Caki2 (cell line): ENCODE results near the gene VWA3A. TPM values are rescaled to one million over a fixed set of nuclear protein-coding genes. Genes with fewer than 3 reads are reported as not detected.
"Not testable (repeated sequence)": the region's sequence is repeated elsewhere in the genome, so short reads cannot be mapped to it uniquely, and the experiment has no call there.

Source experiments
- DNase-seq: peaks from one replicate; pipeline ENCODE4 v3.0.0-alpha.2; 2015; ENCODE audit warnings: low read depth
- in situ Hi-C: cut with HindIII; loops from 2 replicates; pipeline ENCODE4 v1.10.0; 2016; ENCODE audit warnings: low sequenced_read_pairs, low pct_unique_long_range_greater_than_20kb, mixed read lengths
- total RNA-seq: library from RNA; depleted of rRNA; stranded (reverse); fragments of >200 nt; shearing (Covaris generic); gene quantifications from 2 replicates; pipeline ENCODE4 v1.2.3, GENCODE V29; 2014; ENCODE audit warnings: low replicate concordance

VWA3A gene
- total RNA-seq, 1 experiment from 2014 or later = not detected

GRCh38 chr16:22123146-22123545 is 30.8 kb downstream of the VWA3A start:
- no peak for DNase-seq
- in situ Hi-C loops = no loop called here

DNA sequence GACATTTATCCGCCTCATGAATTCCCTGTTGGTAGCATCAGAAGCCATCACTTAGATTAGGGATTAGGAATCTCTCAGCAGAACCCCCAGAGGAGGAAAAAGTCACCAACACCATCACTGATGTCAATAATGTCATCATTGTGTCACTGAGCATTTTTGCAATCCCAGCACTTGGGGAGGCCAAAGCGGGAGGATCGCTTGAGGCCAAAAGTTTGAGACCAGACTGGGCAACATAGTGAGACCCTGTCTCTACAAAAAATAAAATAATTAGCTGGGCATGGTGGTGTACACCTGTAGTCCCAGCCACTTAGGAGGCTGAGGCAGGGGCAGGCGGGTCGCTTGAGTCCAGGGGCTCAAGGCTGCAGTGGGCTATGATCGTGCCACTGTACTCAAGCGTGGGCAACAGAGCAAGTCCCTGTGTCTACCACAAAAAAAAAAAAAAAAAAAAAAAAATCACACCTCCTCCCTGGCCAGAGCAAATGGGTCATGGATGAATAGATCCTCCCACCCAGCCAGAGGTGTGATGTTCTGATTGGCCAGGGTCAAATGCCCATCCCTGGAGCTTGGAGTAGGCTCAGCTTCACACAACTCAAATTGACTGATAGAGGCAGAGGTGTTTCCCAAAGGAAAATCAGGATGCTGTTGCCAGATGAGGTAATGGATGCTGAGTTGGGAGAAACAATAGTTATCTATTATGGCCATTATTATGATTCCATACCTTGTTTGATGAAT is 31.6 kb downstream of the VWA3A start:
- peak; percentile 30 for DNase-seq
- in situ Hi-C loops = no loop called here

DNA sequence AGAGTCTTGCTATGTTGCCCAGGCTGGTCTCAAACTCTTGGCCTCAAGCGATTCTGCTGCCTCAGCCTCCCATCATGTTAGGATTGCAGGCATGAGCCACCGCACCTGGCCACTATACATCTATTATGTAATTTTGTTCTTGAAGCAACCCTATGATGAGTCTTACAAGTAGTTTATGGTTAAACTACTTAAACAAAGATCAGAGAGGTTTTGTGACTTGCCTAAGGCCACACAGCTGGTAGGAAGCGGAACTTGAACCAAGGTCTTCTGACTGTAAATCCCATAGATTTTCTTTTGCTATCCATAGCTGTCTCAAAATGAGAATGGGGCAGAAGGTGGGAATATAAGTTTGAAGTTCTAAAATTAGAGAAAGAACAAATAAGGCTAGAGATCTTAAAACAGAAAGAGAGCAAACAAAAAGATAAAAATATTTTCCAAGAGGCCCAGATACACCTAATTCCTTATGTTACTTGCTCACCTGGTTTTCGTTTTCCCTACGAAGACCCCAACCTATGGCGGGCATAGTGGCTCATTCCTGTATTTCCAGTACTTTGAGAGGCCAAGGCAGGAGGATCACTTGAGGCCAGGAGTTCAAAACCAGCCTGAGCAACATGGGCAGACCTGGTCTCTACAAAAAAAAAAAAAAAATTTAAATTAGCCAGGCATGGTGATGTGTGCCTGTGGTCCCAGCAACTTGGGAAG is 32.4 kb downstream of the VWA3A start:
- in situ Hi-C loops = no loop called here
- DNase-seq = no peak

DNA sequence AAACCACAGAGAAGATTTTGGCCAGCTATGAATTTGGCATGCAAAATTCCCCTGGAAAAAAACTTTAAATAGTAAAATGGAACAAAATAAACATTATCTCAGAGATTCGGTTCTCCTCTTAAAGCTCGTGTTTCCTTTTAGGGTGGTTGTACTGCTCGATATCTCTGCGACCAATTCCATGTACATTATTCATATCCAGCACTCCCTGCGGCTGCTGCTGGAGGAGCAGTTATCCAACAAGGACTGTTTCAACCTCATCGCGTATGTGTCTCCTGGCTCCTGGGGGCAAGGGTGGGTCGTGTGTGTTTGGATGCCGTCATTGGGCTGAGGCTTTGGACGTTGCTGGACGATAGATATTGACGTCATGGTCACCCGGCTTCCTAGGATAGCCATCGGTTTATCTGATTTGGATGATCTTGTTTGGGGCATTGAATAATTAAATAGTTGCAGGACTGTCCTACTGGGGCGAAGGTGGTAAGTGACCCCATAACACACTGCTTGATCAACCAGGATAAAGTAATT is 33.8 kb downstream of the VWA3A start:
- DNase-seq = no peak
- in situ Hi-C loops = no loop called here

- DNase-seq, in situ Hi-C loops: not testable (repeated sequence)
Observed at GRCh38 chr16:22128537-22128936, 36.2 kb downstream of the VWA3A start.

- no peak for DNase-seq
- in situ Hi-C loops = no loop called here
Observed at GRCh38 chr16:22130528-22130927, 38.2 kb downstream of the VWA3A start.

DNA sequence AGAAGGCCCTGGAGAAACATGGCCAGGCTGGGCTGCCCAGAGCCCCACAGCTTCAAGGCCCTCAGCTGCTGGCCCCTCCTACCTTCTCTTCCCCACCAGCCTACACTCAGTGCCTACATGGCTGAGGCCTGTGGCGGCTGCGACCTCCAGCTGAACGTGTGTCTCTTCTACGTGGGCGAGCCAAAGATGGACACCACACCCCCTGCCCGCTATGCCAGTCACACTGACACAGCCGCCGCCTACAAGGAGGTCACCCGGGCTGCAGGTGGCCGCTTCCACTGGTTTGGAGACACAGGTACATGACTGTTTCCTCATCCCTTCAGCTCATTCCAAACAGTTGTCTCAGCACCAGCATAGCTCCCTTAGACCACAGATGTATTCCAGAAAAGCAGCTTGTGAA is 40.5 kb downstream of the VWA3A start:
- in situ Hi-C loops = no loop called here
- DNase-seq = no peak

DNA sequence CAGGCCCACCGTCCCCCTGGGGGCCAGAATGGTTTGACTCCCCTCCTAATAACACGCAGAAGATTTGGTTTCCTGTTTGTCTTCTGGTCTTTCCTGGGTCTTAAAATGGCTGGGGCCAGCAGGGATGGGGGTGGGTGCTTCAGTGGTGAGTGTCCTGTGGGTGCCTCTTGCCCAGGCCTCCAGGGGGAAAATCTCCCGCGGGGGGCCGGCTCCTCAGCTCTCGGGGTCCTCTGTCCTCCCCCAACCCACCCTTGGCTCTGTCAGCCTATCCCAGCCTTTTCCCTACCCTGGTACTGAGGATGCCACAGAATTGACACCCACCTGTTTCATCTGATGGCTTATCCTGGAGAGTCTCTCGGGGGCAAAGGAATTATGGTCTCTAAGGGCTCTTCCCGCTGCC is 46.1 kb downstream of the VWA3A start:
- in situ Hi-C loops = no loop called here
- DNase-seq = no peak

GRCh38 chr16:22139008-22139407 is 46.7 kb downstream of the VWA3A start:
- DNase-seq = no peak
- in situ Hi-C loops = no loop called here

GRCh38 chr16:22139732-22140131 is 47.4 kb downstream of the VWA3A start:
- DNase-seq = no peak
- in situ Hi-C loops = no loop called here

- in situ Hi-C loops = no loop called here
Observed at GRCh38 chr16:22141767-22142166, 49.4 kb downstream of the VWA3A start.

GRCh38 chr16:22144520-22144919 is 52.2 kb downstream of the VWA3A start:
- no peak for DNase-seq
- in situ Hi-C loops = no loop called here

More at GRCh38 chr16:22141767-22142166, 49.4 kb downstream of the VWA3A start:
- DNase-seq = peak; percentile 12

DNA sequence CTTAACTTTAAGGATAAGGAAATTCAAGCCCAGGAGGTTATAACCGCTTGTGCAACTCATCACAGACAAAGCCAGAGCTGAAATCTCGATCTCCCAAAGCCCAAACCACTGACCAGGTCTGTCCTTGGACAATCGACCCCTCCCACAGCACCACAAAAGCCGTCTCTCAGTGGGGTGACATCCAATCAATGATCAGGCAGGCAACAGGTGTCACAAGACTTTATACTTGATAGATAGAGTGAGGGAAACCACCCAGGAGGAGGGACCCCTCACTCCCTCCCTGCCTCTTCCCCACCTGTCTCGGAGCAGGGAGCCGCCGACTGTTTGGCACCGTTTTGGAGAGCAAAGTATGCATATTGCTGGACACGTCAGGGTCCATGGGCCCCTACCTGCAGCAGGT is 55.5 kb downstream of the VWA3A start:
- no peak for DNase-seq
- in situ Hi-C loops = no loop called here

DNA sequence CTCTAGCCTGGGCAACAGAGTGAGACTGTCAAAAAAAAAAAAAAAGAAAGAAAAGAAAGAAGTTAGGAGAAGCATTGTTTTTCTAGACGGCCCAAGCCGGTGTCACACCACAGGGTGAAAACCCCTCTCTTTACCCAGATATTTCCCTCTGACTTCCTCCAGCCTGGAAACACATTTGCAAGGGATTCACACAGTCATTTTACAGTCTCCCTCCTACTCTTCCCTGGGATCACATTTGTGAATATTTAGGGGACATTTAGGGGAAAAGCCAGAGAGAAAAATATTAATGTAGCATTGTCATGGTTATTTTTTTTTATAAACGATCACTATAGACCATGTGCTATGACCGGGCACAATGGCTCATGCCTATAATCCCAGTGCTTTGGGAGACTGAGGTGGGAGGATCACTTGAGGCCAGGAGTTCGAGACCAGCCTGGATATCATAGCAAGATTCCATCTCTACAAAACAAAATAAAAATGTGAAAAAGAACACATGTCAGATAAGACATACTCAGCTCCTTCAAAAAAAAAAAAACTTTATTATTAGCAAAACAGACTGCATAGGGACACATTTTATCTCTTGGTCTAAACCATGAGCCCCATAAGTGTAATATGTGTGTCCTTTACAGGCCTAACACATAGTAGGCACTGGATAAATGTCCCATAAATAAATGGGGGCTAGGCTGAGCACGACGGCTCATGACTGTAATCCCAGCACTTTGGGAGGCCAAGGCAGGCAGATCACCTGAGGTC is 59.1 kb downstream of the VWA3A start:
- in situ Hi-C loops = no loop called here
- DNase-seq = no peak

GRCh38 chr16:22152316-22152715 is 60.0 kb downstream of the VWA3A start:
- in situ Hi-C loops = no loop called here
- no peak for DNase-seq

DNA sequence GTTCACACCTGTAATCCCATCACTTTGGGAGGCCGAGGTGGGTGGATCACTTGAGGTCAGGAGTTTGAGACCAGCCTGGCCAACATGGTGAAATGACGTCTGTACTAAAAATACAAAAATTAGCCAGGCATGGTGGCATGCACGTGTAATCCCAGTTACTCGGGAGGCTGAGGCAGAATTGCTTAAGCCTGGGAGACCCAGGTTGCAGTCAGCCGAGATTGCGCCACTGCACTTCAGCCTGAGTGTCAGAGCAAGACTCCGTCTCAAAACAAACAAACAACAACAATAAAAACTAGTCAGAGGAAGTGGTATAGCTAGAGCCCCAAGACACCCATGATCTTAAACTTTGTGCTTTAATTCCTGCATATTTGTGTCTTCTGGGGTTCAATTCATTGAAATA is 60.7 kb downstream of the VWA3A start:
- DNase-seq, in situ Hi-C loops: not testable (repeated sequence)

- in situ Hi-C loops = no loop called here
Observed at GRCh38 chr16:22161401-22161800, 69.1 kb downstream of the VWA3A start.

GRCh38 chr16:22161999-22162655 is 69.8 kb downstream of the VWA3A start, which contains the start of gene SDR42E2:
TSS of gene SDR42E2 (plus strand) at chr16:22162506. CDS start at chr16:22165583, 3,077 bp downstream.
- DNase-seq = peak; percentile 27
- in situ Hi-C loops = no loop called here

More at GRCh38 chr16:22161401-22161800, 69.1 kb downstream of the VWA3A start:
- no peak for DNase-seq
